PC-3 (cell line): Measurements from ENCODE around the gene CCDC184.

Source experiments
- EZH2 ChIP-seq: fragments of 300-600 bp; sonication (generic); IDR thresholded peaks from one replicate; pipeline ENCODE4 v1.6.1; 2017; ENCODE audit warnings: antibody characterized with exemption, mild to moderate bottlenecking, low read length; ENCODE audit not compliant: unreplicated experiment
- TF ChIP-seq, protein P1 (sequence below): fragments of 300-600 bp; sonication (generic); conservative IDR thresholded peaks from 2 replicates; pipeline ENCODE4 v1.5.1; 2017; ENCODE audit warnings: antibody characterized with exemption, low read depth, mild to moderate bottlenecking, low read length

DNA sequence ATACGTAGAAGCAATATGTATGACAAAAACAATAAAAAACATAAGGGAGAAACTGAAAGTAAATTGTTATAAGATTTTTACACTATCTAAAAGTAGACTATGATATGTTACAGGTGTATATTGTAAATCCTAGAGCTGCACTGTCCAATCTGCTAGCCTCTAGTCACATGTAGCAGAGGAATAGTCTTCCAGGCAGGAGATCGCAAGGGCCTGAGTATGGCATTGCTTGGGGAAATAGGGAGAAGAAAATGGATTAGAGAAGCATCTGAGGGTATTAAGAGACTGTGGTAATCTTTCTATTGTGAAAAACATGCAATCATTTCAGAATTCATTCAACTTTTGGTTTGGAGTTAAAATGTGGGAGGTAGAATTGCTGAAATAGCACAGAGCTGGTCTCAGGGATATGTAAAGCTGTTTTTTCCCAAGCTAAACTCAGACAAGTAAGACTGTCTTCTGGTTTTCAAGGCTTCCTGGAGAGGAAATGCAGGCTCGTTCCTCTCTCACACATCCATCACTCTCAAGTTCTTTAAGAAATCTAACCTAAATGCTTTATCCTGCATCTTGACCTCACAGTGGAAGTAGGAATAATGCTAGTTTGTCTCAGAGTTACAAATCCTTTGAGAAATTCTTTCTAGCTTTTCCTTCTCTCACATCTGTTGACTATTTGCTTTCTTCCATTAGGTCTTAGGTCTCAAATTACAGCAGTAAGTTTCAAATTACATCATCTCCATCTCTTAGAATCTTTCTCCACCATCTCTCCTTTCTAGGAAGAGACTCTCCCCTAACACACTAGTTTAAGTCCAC, 7.6 kb upstream of the CCDC184 start:
- TF ChIP-seq, protein P1, sequence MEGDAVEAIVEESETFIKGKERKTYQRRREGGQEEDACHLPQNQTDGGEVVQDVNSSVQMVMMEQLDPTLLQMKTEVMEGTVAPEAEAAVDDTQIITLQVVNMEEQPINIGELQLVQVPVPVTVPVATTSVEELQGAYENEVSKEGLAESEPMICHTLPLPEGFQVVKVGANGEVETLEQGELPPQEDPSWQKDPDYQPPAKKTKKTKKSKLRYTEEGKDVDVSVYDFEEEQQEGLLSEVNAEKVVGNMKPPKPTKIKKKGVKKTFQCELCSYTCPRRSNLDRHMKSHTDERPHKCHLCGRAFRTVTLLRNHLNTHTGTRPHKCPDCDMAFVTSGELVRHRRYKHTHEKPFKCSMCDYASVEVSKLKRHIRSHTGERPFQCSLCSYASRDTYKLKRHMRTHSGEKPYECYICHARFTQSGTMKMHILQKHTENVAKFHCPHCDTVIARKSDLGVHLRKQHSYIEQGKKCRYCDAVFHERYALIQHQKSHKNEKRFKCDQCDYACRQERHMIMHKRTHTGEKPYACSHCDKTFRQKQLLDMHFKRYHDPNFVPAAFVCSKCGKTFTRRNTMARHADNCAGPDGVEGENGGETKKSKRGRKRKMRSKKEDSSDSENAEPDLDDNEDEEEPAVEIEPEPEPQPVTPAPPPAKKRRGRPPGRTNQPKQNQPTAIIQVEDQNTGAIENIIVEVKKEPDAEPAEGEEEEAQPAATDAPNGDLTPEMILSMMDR: no peak
- TF ChIP-seq EZH2: no peak
